SKM-1 (cell line): Measurements from ENCODE around the gene ARL6IP4.

ENCODE experiments used
- DNase-seq: peaks from one replicate; lab custom pipeline; 2025; ENCODE audit not compliant: unreplicated experiment; lab: John Stamatoyannopoulos, UW

The ARL6IP4 gene

DNA sequence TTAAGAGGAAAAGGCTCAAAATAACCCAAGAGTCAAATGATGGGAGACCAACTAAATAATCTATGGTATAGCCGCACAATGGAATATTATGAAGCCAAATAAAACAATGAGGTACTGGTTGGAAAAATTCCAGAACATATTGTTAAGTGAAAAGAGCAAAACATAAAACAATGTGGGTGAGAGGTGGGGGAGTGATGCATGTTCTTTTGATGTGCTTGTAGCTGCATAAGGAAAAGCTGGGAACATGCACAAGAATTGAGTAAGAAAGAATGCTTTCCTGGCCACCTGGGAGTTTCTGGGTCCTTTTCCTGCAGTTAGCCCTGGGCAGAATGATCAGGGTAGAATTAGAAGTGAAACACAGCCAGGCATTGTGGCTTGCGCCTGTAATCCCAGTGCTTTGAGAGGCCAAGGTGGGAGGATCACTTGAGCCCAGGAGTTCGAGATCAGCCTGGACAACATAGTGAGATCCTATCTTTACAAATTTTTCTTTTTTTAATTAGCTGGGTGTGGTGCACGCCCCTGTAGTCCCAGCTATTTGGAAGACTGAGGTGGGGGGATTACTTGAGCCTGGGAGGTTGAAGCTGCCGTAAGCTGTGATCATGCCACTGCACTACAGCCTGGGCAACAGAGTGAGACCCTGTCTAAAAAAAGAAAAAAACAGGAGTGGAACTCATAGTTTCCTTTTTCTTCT, 22.1 kb upstream of the ARL6IP4 start:
- no peak for DNase-seq

DNA sequence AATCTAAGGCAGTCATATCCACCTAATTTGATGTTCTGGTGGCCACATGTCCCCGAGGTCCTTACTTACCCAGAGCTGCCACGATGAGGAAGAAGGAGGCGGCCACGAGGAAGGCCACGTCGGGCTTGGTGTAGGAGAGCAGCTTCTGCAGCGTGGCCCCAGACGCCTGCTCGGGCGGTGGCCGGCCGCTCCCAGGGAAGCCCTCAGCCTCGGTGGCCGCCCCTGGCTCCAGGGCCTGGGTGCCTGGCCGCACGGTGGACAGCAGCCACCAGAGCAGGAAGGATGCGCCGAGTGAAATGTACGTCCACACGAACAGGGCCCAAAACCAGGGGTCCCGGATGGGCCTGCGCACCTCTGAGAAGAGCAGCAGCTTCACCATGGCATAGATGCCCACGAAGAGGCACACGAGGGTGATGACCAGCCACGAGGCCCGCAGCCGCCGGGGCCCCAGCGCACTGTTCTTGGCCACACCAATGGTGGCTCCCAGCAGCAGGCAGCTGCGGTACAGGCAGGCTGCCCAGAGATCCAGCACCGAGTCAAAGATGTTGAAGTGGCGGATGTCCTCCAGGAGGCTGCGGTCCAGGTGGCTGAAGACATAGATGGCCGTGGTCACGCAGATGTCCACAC, 20.8 kb upstream of the ARL6IP4 start:
- DNase-seq: no peak

DNA sequence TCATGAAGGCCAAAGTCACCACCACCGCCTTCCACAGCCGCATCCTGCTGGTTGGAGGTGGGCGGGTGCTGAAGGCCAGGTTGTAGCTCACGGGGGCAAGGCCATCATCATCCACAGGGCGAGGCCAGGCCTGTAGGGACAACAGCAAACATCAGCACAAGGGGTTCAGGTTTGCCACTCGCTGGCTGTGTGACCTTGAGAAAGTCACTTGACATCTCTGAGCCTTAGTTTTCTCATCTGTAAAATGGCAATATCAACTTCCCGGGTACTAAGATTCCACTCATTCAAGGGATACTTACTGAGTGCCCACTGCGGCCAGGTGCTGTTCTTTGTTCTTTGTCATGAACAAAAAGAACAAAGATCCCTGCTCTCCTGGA, 20.3 kb upstream of the ARL6IP4 start:
- DNase-seq: no peak

DNA sequence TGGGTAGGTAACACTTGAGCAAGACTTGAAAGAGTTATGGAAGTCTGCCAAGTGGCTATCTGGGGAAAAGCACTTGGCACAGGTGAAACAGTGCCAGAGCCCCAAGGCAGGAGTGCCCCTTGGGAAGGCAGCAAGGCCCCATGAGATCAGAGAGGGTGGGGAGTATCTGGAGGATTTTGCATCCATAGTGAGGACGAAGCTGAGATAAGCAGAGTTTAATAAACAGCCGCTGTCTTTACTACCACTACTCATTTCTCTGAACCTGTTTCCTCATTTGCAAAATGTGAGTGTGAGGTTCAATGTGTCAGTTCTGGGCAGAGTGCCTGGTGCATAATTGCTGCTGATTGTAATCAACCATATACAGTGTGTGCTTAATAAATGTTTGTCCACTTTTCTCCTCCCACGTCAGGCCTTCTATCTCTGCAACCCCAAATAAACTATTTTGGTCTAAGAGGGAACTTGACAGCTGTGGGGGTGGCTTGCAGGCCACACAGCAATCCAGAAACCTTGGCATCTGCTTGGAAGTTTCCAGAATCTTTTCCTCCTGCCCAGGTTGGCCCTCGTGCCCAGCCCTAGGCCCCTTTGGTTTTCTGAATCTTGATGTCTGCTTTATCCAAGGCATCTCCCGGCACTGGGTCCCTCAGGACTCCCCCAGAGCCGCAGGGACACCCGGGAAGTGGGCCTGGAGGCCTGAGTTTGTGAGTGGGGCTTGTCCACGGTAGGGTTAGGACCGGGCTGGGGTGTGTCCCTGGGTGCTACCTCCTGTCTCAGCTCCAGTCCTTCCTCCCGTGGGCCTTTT, 18.8 kb upstream of the ARL6IP4 start:
- no peak for DNase-seq

DNA sequence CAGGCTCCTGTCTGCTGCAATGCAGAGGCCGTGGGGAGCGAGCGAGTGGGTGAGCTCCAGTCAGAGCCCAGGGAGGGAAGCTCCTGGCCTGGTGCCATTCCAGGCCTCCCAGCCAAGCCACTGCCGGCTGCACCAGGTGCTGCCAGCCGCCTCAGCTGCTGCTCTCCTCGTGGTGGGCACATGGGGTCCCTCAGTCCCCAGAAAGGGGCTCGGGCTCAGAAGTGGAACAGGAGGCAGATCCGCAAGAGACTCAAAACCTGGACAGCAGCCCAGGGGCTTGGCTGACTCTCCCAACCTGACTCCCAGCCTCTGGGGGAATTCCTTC, 16.6 kb upstream of the ARL6IP4 start:
- DNase-seq: no peak

DNA sequence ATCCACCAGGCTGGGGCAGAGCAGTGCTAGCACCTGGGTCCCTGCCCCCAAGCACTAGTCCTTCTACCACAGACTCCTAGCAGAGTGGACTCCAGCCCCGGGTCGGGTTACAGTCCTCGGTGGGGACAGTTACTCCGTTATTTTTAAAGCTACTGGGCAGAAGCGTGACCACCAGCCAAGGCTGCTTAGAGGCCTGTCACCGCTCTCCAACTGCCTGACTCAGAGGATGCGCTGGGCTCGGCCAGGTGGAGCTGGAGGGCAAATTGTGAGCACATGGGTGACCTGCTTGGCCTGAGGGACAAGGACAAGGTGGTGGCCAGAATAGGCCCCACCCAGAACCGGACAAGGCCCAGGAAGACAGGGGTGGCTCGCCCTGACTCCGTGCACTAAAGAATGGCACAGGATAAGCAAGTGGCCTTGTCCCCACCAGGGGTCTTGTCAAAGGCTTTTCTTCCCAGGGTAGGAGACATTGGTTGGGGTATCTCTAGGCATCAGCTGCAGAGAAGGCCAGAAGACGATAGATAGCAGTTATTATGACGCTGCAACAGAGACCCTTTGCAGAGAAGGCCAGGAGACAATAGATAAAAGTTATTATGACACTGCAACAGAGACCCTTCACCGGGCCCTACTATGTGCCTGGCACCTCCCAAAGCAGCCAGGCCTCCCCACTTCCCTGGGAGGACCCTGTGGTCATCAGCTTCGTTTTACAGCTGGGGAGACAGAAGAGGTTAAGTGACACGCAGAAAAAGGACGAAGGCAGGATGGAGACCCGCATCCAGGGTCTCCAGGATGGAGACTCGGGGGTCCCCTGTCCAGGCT, 15.8 kb upstream of the ARL6IP4 start:
- DNase-seq: no peak

DNA sequence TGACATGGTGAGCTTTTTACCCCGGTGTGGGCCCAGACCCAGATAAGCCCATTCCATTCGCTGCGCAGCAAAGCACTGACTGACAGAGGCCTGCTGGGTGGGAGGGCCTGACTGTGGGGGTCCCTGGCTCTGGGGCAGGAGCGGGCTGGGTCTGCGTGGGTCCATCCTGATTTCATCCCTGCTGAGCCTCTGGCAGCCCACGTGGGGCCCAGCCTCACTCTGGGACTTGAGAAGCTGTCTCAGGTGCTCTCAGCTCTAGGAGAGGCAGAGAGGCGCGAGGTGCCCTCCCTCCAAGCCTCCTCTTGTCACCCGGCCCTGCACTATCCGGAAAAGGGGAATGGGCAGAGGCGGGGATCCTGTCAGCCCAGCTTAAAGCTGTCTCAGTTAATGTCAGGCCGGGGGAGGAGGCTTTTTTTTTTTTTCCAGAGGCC, 15.1 kb upstream of the ARL6IP4 start:
- DNase-seq: no peak

DNA sequence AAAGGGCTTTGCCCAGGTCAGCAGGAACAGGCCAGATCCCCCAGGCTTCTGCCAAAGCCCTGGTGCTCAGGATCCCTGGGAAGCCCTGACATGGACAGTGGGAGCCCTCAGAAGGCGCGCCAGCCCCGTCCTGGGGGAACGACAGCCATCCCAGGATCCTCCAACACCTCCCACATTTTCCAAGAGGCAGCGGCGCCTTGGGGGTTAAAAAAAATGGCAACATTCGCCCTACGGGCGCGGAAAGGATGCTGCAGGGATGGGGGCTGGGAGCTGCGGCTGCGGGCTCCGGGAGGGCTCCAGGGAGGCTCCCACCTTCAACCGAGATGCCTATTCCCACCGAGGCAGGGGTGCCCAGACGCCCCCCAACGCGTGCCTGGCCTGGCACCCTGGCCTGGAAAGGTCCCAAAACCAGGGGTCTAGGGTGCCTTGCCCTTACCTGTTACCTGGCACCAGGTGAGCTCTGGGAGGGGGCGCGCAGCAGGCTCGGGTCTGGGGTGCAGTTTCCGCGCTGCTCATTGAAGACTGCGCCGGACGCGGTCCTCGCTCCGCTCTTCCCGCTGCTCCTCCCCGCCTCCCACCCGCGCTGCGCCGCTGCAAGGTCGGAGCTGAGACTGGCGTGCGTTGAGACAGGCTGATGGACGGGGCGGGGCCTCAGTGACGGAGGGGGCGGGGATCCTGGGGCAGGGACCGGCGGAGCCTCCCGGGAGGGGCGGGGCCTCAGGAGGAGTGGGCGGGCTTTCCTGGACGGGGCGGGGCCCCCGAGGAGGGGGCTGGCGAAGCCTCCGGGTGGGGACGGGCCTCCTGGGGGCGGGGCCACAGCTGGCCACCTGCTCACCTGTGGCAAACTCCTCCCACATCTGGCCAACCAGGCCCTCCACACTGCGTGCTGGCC, 14.4 kb upstream of the ARL6IP4 start, which contains the start of gene ABCB9:
ABCB9 (minus strand) TSS at position 613 of the 892 bp plus-strand sequence. CDS start 6,228 bp downstream, outside the sequence.
- peak; percentile 11 for DNase-seq

DNA sequence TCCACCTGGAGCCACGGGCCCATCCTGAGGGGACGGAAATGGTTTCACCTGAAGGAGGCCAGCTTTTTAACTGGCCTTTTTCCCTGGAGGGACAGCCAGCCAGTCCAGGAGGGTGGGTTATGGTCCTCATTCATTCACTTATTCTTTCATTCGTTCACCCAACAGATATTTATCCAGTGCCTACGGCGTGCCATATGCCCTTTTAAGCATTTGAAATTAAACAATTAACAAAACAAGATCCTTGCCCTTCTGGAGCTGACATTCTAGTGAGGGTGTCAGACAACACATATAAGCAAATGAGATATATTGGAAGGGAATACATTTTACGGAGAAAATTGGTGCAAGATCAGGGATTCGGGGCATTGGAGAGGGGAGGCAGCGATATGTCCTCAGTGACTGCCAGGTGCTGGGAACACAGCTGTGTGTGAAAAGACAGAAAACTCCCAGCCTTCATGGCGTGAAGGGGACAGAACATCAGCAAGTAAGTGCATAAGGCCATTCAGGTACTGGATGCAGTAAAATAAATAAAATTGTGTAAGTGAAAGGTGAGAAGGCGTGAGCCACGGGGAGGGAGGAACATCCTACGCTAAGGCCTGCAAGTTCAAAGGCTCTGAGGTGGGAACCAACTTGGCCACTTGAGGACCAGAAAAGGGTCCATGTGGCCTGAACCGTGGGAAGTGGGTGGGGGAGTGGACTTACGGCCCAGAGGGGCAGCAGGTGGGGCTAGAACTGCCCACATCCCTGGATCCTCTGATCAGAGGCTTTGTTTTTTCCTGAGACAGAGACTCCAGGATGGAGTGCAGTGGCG, 13.5 kb upstream of the ARL6IP4 start:
- no peak for DNase-seq

DNA sequence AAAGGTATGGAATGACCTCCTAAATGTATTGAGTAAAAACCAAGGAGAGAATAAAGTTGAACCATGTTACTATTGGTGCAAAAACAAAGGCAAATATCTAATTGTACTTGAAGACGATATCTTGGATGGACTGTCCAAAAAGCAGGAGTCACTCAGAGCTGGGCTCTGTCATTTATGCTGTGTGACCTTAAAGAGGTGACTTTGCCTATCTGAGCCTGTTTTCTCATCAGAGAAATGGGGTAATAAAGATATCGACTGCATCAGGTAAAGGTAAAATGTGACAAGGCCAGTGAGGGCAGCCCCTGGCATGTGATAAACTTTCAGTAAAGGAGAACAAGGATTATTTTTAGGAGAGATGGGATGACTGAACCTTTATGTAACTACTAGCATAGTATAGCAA, 12.4 kb upstream of the ARL6IP4 start:
- DNase-seq: no peak

DNA sequence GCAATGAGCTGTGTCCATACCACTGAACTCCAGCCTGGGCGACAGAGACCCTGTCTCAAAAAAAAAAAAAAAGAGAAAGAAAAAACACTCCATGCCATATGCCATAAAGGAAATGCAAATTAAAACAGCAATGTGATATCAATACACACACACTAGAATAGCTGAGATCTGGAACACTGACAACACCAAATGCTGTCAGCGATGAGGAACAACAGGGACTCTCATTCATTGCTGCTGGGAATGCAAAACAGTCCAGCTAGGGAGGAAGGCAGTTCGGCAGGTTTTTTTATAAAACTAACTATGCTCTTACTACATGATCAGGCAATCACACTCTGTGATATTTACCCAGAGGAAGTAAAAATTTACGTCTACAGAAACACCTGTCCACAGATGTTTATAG, 10.8 kb upstream of the ARL6IP4 start:
- DNase-seq: no peak

DNA sequence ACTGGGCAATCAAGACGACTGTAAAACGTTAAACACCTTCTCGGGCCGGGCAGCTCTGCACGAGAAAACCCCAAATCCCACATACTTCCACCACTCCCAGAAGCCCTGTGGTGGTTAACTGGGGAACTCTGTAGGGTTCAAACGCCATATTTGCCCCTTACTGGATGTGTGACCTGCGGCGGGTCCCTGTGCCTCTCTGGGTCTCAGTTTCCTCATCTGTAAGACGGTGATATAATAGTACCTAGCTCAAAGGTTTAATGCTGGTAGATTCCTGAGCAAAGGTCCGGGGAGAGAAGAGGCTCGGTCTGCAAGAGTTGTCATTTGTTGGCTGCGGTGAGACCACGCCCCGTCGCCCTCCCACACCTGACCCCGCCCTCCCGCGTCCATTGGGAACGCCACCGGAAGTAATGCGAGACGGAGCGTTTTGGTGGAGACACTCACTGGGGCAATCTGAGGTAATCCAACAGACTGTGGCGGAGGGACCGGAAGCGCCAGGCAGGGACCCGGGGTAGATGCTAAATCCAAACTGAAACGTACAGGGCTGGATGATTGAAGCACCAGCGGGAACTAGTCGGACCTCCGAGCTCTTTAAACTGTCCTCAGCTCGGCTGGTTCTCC, 6.1 kb upstream of the ARL6IP4 start:
- peak; percentile 72 for DNase-seq

DNA sequence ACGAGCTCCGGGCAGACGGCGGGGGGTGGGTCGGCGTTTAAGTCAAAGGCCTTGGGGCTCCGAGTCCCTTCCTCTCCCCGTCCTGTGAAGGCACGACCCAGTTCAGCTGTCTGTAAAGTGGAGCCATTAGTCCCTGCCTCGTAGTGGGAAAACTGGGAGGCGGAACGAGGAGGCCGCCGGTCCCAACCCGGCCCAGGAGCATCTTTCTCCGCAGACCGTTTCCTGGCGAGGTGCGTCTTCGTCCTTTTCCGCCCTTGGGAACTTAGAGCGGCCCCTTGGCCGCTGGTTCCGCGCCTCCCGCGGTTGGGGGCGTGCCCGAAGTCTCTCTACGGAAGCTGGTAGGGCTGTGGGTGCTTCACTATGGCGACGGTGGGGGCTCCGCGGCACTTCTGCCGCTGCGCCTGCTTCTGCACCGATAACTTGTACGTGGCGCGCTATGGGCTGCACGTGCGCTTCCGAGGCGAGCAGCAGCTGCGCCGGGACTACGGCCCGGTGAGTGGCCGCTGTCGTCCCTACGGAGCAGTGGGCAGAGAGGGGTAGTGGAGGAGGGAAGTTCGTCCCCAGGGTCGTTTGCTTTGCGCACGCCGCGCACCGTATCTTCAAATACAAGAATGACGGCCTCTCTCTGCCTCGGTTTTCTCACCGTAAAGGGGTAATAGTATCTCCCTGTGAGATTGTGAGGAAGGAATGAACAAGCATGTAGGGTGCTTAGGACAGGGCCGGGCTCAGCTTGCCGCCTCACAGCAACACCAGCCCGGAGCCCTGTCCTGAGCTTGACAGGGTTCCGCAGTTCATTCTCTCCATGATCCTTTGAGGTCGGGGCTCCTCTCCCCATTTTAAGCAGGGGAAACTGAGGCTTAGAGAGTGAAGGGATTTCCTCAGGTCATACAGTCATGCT, 5.3 kb upstream of the ARL6IP4 start, which contains the start of gene OGFOD2:
OGFOD2 (plus strand) TSS at position 353 of the 898 bp plus-strand sequence; CDS start at position 361, 8 bp downstream.
- DNase-seq: peak; percentile 72

DNA sequence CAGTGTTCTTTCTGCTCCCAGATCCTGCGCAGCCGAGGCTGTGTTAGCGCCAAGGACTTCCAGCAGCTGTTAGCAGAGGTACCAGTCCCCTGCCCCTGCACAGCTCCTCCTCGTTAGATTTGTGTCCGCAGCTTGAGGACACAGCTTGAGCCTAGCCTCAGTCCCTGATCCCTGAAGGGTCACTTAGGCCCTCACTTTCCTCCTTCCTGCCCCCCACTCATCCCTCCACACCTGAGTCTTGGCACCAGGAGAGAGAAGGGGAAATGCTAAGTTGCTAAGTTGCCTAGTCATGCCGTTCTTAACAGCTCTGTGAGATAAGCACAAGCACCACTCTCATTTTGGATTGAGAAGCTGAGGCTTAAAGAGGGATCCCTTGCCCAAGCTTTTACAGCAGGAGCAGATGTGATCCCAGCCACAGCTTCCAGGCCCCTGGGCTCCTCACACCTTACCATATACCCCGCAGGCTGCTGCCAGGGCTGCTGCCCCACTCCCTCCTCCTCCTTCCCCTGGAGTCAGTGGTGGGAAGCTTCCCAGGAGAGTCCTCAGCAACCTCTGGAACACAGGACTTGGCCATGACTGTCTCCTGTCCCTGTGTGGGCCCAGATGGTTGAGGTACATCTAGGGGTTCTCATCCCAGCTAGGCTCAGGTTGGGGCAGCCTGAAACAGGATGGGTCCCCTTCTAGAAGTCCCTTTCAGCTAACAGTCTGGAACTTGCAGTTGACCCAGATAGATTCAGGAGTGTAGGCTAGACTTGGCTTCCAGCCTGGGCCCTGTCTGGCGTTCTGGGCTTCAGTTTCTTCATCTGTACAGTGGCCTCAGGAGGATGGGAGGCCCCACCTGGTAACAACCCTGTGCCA, 4.5 kb upstream of the ARL6IP4 start:
- DNase-seq: no peak

DNA sequence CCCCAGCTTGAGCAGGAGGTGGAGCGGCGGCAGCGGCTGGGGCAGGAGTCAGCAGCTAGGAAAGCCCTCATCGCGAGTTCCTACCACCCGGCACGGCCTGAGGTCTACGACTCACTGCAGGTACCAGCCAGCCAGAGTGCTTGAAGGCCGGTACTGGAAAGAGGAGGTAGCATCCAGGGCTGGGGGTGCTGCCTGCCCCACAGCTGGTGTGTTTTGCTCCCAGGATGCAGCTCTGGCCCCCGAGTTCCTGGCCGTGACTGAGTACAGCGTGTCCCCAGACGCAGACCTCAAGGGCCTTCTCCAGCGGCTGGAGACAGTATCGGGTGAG, 3.9 kb upstream of the ARL6IP4 start:
- no peak for DNase-seq

DNA sequence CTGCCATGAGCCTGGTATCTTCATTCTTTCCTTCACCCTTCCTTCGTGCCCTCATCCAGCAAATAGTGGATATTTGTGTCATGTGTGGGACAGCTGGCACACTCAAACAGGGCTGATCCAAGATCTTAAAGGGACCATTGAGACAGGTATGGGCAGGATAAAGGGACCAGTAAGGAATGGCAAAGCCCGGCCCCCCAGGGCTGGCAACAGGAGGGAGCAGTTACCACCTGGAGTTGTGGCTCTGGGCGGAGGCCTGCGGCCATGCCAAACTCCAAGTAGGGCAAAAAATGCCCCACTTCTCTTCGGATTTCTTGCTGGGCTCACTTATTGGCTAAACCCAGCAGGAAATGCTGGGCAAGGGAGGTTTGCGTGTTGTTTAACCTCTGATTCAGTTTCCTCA, 3.3 kb upstream of the ARL6IP4 start:
- no peak for DNase-seq
